H1 (cell line): ENCODE results near the gene DBF4B. TPM values are rescaled to one million over a fixed set of nuclear protein-coding genes. Genes with fewer than 3 reads are reported as not detected.

ENCODE experiments used
- CTCF ChIA-PET: fragments of 300-600 bp; sonication (Branson Sonifier 250); formaldehyde crosslinking; loops from one replicate; lab custom pipeline; 2021; ENCODE audit not compliant: partially characterized antibody; lab: Charles Lee
- POLR2A ChIA-PET: fragments of 300-600 bp; sonication (Branson Sonifier 250); formaldehyde crosslinking; loops from one replicate; lab custom pipeline; 2021; ENCODE audit warnings: inconsistent platforms; ENCODE audit not compliant: partially characterized antibody; lab: Charles Lee
- DNase-seq, 2 experiments: peaks; one replicate each; pipeline versions ENCODE4 v3.0.0 to v3.0.0-alpha.2; 2010 to 2022; ENCODE audit warnings: low spot score in 2 of 2, low read depth in 1 of 2, mixed read lengths in 1 of 2
- FAIRE-seq: peaks from 2 replicates; lab custom pipeline; 2011; peaks lifted over from hg19 to GRCh38; lab: Jason Lieb, UNC
- H2AFZ ChIP-seq: 2 replicates; pipeline ENCODE4 v1.8.1; 2012; ENCODE audit warnings: low read length, inconsistent platforms
- H2AK5ac ChIP-seq: 2 replicates; pipeline ENCODE4 v1.6.1; 2013; ENCODE audit warnings: low read depth, low read length
- H2BK120ac ChIP-seq: replicated peaks from 2 replicates; pipeline ENCODE3; 2013; ENCODE audit warnings: low read depth, low read length, inconsistent platforms
- H2BK12ac ChIP-seq: 2 replicates; pipeline ENCODE4 v1.6.1; 2013; ENCODE audit warnings: low read depth, low read length
- H2BK15ac ChIP-seq: 2 replicates; pipeline ENCODE4 v1.6.1; 2013; ENCODE audit warnings: low read length
- H2BK20ac ChIP-seq: 2 replicates; pipeline ENCODE4 v1.6.1; 2013; ENCODE audit warnings: low read length
- H2BK5ac ChIP-seq: 2 replicates; pipeline ENCODE4 v1.6.1; 2013; ENCODE audit warnings: low read depth, low read length
- H3K14ac ChIP-seq: 2 replicates; pipeline ENCODE4 v1.6.1; 2013; ENCODE audit warnings: inconsistent platforms; ENCODE audit not compliant: insufficient read length
- H3K18ac ChIP-seq: 2 replicates; pipeline ENCODE4 v1.6.1; 2013; ENCODE audit warnings: low read length; ENCODE audit errors: extremely low read depth
- H3K23ac ChIP-seq: 2 replicates; pipeline ENCODE4 v1.6.1; 2013; ENCODE audit warnings: inconsistent platforms; ENCODE audit not compliant: insufficient read length
- H3K23me2 ChIP-seq: 2 replicates; pipeline ENCODE4 v1.6.1; 2013; ENCODE audit warnings: low read depth, low read length
- H3K27ac ChIP-seq: 2 replicates; pipeline ENCODE4 v1.6.1; 2011; ENCODE audit warnings: low read depth, low read length, inconsistent platforms
- H3K27me3 ChIP-seq, 4 experiments: replicated peaks in 1 of 4; 1 replicate in 1 of 4; 2 replicates in 3 of 4; pipeline versions ENCODE4 v1.6.1 to v1.8.1; 2011 to 2013; ENCODE audit warnings: low read length in 3 of 4, mild to moderate bottlenecking in 3 of 4, inconsistent platforms in 2 of 4, mixed read lengths in 2 of 4, moderate library complexity in 1 of 4; ENCODE audit not compliant: control insufficient read depth in 3 of 4, insufficient read depth in 3 of 4; ENCODE audit errors: extremely low read depth in 1 of 4
- H3K36me3 ChIP-seq, 4 experiments: 2 replicates each; pipeline versions ENCODE4 v1.6.1 to v1.8.1; 2011 to 2013; ENCODE audit warnings: mild to moderate bottlenecking in 4 of 4, low read length in 3 of 4, moderate library complexity in 2 of 4, control low read depth in 1 of 4, inconsistent platforms in 1 of 4; ENCODE audit not compliant: insufficient read depth in 4 of 4, control insufficient read depth in 2 of 4
- H3K4ac ChIP-seq: replicated peaks from 2 replicates; pipeline ENCODE3; 2013; ENCODE audit warnings: low read length, low read depth, mixed read lengths, inconsistent platforms; ENCODE audit not compliant: insufficient read length
- H3K4me1 ChIP-seq, 4 experiments: replicated peaks in 1 of 4; 1 replicate in 1 of 4; 2 replicates in 3 of 4; pipeline versions ENCODE4 v1.6.1 to v1.8.1; 2011 to 2013; ENCODE audit warnings: low read length in 3 of 4, inconsistent platforms in 2 of 4, mixed read lengths in 1 of 4; ENCODE audit not compliant: insufficient read depth in 4 of 4, control insufficient read depth in 3 of 4
- H3K4me2 ChIP-seq, 2 experiments: 2 replicates each; pipeline versions ENCODE4 v1.6.1 to v1.8.1; 2011 to 2013; ENCODE audit warnings: low read depth in 2 of 2, low read length in 2 of 2, control low read depth in 1 of 2, inconsistent platforms in 1 of 2, mild to moderate bottlenecking in 1 of 2; ENCODE audit not compliant: insufficient read depth in 1 of 2
- H3K4me3 ChIP-seq, 4 experiments: fragments of 200-600, 300-600 bp in 1 of 4; sonication (generic), shearing (Covaris generic), sonication (Bioruptor Twin) in 1 of 4; 2 replicates each; pipeline versions ENCODE4 v1.5.1 to v1.8.1; 2011 to 2016; ENCODE audit warnings: low read length in 4 of 4, low read depth in 3 of 4, control low read depth in 2 of 4, inconsistent platforms in 2 of 4, mild to moderate bottlenecking in 2 of 4, mixed read lengths in 1 of 4, moderate library complexity in 1 of 4; ENCODE audit not compliant: insufficient read depth in 2 of 4; ENCODE audit errors: extremely low read depth in 1 of 4
- H3K56ac ChIP-seq: replicated peaks from 2 replicates; pipeline ENCODE3; 2013; ENCODE audit warnings: low read depth, mild to moderate bottlenecking, mixed read lengths, low read length, inconsistent platforms; ENCODE audit not compliant: insufficient read length
- H3K79me1 ChIP-seq: 2 replicates; pipeline ENCODE4 v1.6.1; 2013; ENCODE audit warnings: low read depth, low read length, control low read depth
- H3K79me2 ChIP-seq, 2 experiments: 2 replicates each; pipeline versions ENCODE4 v1.6.1 to v1.8.1; 2012 to 2013; ENCODE audit warnings: low read length in 2 of 2, mild to moderate bottlenecking in 2 of 2, inconsistent platforms in 1 of 2; ENCODE audit not compliant: insufficient read depth in 2 of 2, control insufficient read depth in 1 of 2
- H3K9ac ChIP-seq, 4 experiments: replicated peaks in 1 of 4; 1 replicate in 1 of 4; 2 replicates in 3 of 4; pipeline versions ENCODE4 v1.6.1 to v1.8.1; 2011 to 2013; ENCODE audit warnings: low read depth in 3 of 4, low read length in 3 of 4, control low read depth in 2 of 4, mild to moderate bottlenecking in 2 of 4, moderate library complexity in 2 of 4, inconsistent platforms in 1 of 4; ENCODE audit errors: extremely low read depth in 1 of 4
- H3K9me3 ChIP-seq, 2 experiments: 2 replicates each; pipeline versions ENCODE4 v1.6.1 to v1.8.1; 2012 to 2013; ENCODE audit warnings: mild to moderate bottlenecking in 2 of 2, moderate library complexity in 2 of 2, control low read depth in 1 of 2, inconsistent platforms in 1 of 2, low read depth in 1 of 2, low read length in 1 of 2, mixed read lengths in 1 of 2; ENCODE audit not compliant: insufficient read depth in 2 of 2
- H4K20me1 ChIP-seq, 2 experiments: replicated peaks in 1 of 2; 2 replicates each; pipeline versions ENCODE3 to v1.8.1; 2011 to 2013; ENCODE audit warnings: inconsistent platforms in 2 of 2, low read length in 2 of 2, mild to moderate bottlenecking in 1 of 2; ENCODE audit not compliant: insufficient read depth in 2 of 2, control insufficient read depth in 1 of 2
- H4K5ac ChIP-seq: 2 replicates; pipeline ENCODE4 v1.6.1; 2013; ENCODE audit warnings: low read length, low read depth, mixed read lengths, inconsistent platforms; ENCODE audit not compliant: insufficient read length
- H4K8ac ChIP-seq: 2 replicates; pipeline ENCODE4 v1.8.0; 2013; ENCODE audit warnings: mild to moderate bottlenecking, moderate library complexity, low read length, inconsistent platforms; ENCODE audit not compliant: insufficient read depth; ENCODE audit errors: extremely low read depth
- H4K91ac ChIP-seq: replicated peaks from 2 replicates; pipeline ENCODE3; 2013; ENCODE audit warnings: low read length, mixed read lengths, inconsistent platforms; ENCODE audit not compliant: insufficient read length
- ATF3 ChIP-seq: IDR thresholded peaks from 2 replicates; pipeline ENCODE4 v1.6.1; 2011; ENCODE audit warnings: low read depth, mild to moderate bottlenecking, low read length; ENCODE audit not compliant: insufficient read depth
- BACH1 ChIP-seq: IDR thresholded peaks from 2 replicates; pipeline ENCODE4 v1.6.1; 2012; ENCODE audit warnings: low read length, improper control_type of control experiment
- BCL11A ChIP-seq, 2 experiments: IDR thresholded peaks; one replicate each; pipeline ENCODE4 v1.6.1; 2011; ENCODE audit warnings: low read depth in 2 of 2, low read length in 2 of 2, mild to moderate bottlenecking in 2 of 2
- BRCA1 ChIP-seq: IDR thresholded peaks from 2 replicates; pipeline ENCODE4 v1.6.1; 2012; ENCODE audit warnings: low read depth, low read length, improper control_type of control experiment
- CHD1 ChIP-seq: IDR thresholded peaks from 2 replicates; pipeline ENCODE4 v1.6.1; 2012; ENCODE audit warnings: low read depth, low read length, improper control_type of control experiment
- EGR1 ChIP-seq: IDR thresholded peaks from 2 replicates; pipeline ENCODE4 v1.6.1; 2011; ENCODE audit warnings: low read depth, low read length, borderline replicate concordance
- HDAC6 ChIP-seq: IDR thresholded peaks from one replicate; pipeline ENCODE4 v1.7.1; 2012; ENCODE audit warnings: low read depth, mild to moderate bottlenecking, inconsistent platforms, low read length, moderate library complexity
- JUND ChIP-seq: IDR thresholded peaks from 2 replicates; pipeline ENCODE4 v1.6.1; 2011; ENCODE audit warnings: mild to moderate bottlenecking, improper control_type of control experiment, low read length
- POU5F1 ChIP-seq: IDR thresholded peaks from 2 replicates; pipeline ENCODE4 v1.6.1; 2011; ENCODE audit warnings: low read depth, mild to moderate bottlenecking, low read length, moderate library complexity
- RAD21 ChIP-seq, 2 experiments: IDR thresholded peaks in 1 of 2; conservative IDR thresholded peaks in 1 of 2; 2 replicates each; pipeline ENCODE4 v1.6.1; 2011; ENCODE audit warnings: low read depth in 2 of 2, low read length in 2 of 2, improper control_type of control experiment in 1 of 2, inconsistent platforms in 1 of 2, mild to moderate bottlenecking in 1 of 2, moderate library complexity in 1 of 2
- RBBP5 ChIP-seq: IDR thresholded peaks from 2 replicates; pipeline ENCODE4 v1.7.1; 2012; ENCODE audit warnings: low read depth, mild to moderate bottlenecking, inconsistent platforms, low read length, moderate library complexity, borderline replicate concordance
- RFX5 ChIP-seq: IDR thresholded peaks from 2 replicates; pipeline ENCODE4 v1.6.1; 2011; ENCODE audit warnings: low read depth, low read length, improper control_type of control experiment, borderline replicate concordance
- SP4 ChIP-seq: IDR thresholded peaks from 2 replicates; pipeline ENCODE4 v1.6.1; 2012; ENCODE audit warnings: low read length, inconsistent platforms
- TBP ChIP-seq: IDR thresholded peaks from 2 replicates; pipeline ENCODE4 v1.6.1; 2011; ENCODE audit warnings: low read depth, low read length, improper control_type of control experiment
- WGBS, 2 experiments: shearing (Covaris generic) in 1 of 2; methylation state at CpG; one replicate each; pipeline versions ENCODE4 v1.1.6 to v1.1.7; 2013 to 2015; ENCODE audit warnings: low lambda C conversion rate in 2 of 2, mixed read lengths in 2 of 2, inconsistent platforms in 1 of 2, low coverage in 1 of 2, missing lambda C conversion rate in 1 of 2; ENCODE audit not compliant: insufficient replicate concordance in 2 of 2, insufficient coverage in 1 of 2, insufficient read length in 1 of 2; ENCODE audit errors: extremely low coverage in 1 of 2, missing lambda C conversion rate in 1 of 2; 5-methylcytosine and 5-hydroxymethylcytosine counted together
- polyA plus RNA-seq, 7 experiments: library from polyadenylated mRNA; depleted of rRNA in 3 of 7; stranded (reverse) in 5 of 7; unstranded in 2 of 7; fragments of >200 nt in 5 of 7; fragments of 200-250 nt in 2 of 7; gene quantifications; 1 replicate in 5 of 7; 2 replicates in 1 of 7; 4 replicates in 1 of 7; pipeline versions ENCODE4 v1.2.1 to v1.2.3, GENCODE V29; 2011 to 2013; ENCODE audit warnings: missing spikeins in 2 of 7, mixed read lengths in 2 of 7
- total RNA-seq: library from RNA; stranded (reverse); fragmentation: NEBNext Ultra II Directional; extraction: Animal tissue kit (Norgen Biotek cat#: 25700); gene quantifications from 2 replicates; pipeline ENCODE4 v1.2.1, GENCODE V29; 2021

The DBF4B gene
- total and polyA plus RNA-seq, 2 of the 8 experiments (the other 6 are each of a cell fraction or from before 2014, with no cell fraction given), result 20.2 to 26.9 TPM

GRCh38 chr17:44785921-44786320 is 77.5 kb downstream of the DBF4B start:
- CTCF ChIA-PET, result interaction anchor here (0.9 to 26.7 kb wide), 6 partner anchors 8 to 235 kb away, joined by 3 to 577 read pairs (median 4); partner anchors contain the start of gene HIGD1B
- TF ChIP-seq ATF3 (no peak), EGR1 (no peak), BACH1 (no peak), HDAC6 (no peak), JUND (no peak), BCL11A (IDR thresholded peaks at IDR 0.05; ENCODE audit: low read depth in 2 of 2, low read length in 2 of 2) (no peak), BRCA1 (no peak), RFX5 (no peak), CHD1 (no peak), TBP (no peak), POU5F1 (no peak), RAD21 (IDR thresholded peaks at IDR 0.05 in 1 of 2, conservative IDR thresholded peaks at IDR 0.05 in 1 of 2; ENCODE audit: low read depth in 2 of 2, low read length in 2 of 2) (no peak), RBBP5 (no peak), SP4 (no peak)

More at GRCh38 chr17:44785921-44786320, 77.5 kb downstream of the DBF4B start:
- Histone ChIP-seq H2BK12ac (no peak overlapping the region), H3K4ac (no peak overlapping the region), H3K23ac (no peak overlapping the region), H3K56ac (no peak overlapping the region), H3K9ac (no peak overlapping the region), H3K36me3 (no peaks in the 10 kb centered on the region), H3K27ac (no peak overlapping the region), H3K18ac (no peak overlapping the region), H4K20me1 (no peaks in the 10 kb centered on the region), H4K91ac (no peak overlapping the region), H2AFZ (no peak overlapping the region), H2BK15ac (0 out of 2 replicates have a peak overlapping the region, but pooled peaks have one; percentile 8), H2BK5ac (no peak overlapping the region), H4K5ac (no peak overlapping the region), H3K4me1 (peaks cover 0 to 17% (median 15%) of the 10 kb centered on the region in 4 experiments; a peak in 6 of 7 replicates), H3K9me3 (no peaks in the 10 kb centered on the region), H2AK5ac (peak overlapping the region; percentile 82; the same call in 1 of the 2 replicates), H3K27me3 (no peaks in the 10 kb centered on the region; a peak in 1 of 7 replicates), H3K79me1 (no peaks in the 10 kb centered on the region), H3K79me2 (no peaks in the 10 kb centered on the region), H3K23me2 (no peaks in the 10 kb centered on the region), H3K4me2 (no peak overlapping the region), H2BK120ac (no peak overlapping the region), H4K8ac (no peak overlapping the region), H3K4me3 (no peak overlapping the region), H3K14ac (no peak overlapping the region), H2BK20ac (no peak overlapping the region)
- WGBS, 2 experiments, result 98% methylated on average over 7 of the region's 7 CpGs; no CpG with 5 or more reads in 1 of the 2 experiments
- POLR2A ChIA-PET, result interaction anchor here (0.8 to 3.0 kb wide), 4 partner anchors 10 to 41 kb away, joined by 3 to 17 read pairs (median 4); no protein-coding TSS in a partner anchor
- no peak for FAIRE-seq
- no peak for DNase-seq
